Pericardium fibroblast (primary cell): ENCODE data around the gene PPP2R1A. TPM values are rescaled to one million over a fixed set of nuclear protein-coding genes. Genes with fewer than 3 reads are reported as not detected.

Source experiments
- total RNA-seq: library from RNA; depleted of rRNA; stranded (reverse); fragments of >200 nt; gene quantifications from 2 replicates; pipeline ENCODE4 v1.2.3, GENCODE V29; 2015

PPP2R1A gene
- total RNA-seq = 154 and 195 TPM in 2 replicates

DNA sequence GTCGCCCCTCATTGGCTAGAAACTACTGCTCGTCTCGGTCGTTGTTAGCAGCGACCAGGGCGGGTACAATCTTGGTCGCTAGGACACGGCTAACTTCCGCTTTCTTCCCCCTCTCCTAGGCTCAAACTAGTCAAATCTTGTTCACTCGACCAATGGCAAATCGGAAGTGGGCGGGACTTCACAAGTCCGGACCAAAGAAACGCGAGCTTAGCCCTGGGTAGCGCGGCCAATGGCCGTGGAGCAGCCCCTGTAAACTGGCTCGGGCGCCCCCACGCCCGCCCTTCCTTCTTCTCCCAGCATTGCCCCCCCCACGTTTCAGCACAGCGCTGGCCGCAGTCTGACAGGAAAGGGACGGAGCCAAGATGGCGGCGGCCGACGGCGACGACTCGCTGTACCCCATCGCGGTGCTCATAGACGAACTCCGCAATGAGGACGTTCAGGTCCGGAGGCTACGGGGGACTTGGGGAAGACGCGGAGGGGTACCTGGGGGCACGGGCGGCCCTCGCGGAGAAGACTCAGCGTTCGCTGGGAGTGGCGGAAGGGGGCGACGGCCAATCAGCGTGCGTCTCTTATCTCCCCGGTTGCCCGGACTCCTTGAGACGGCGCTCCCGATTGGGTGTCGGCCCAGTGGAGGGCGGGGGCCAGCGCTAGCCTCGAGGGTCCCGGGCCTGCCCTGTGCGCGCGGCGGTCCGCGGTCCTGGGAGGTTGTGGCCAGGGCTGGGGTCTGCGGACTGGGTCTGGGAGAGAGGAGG is at the start of gene PPP2R1A:
Gene PPP2R1A (plus strand): TSS at position 318 of the 752 bp plus-strand sequence. CDS start 45 bp downstream, at position 363.

DNA sequence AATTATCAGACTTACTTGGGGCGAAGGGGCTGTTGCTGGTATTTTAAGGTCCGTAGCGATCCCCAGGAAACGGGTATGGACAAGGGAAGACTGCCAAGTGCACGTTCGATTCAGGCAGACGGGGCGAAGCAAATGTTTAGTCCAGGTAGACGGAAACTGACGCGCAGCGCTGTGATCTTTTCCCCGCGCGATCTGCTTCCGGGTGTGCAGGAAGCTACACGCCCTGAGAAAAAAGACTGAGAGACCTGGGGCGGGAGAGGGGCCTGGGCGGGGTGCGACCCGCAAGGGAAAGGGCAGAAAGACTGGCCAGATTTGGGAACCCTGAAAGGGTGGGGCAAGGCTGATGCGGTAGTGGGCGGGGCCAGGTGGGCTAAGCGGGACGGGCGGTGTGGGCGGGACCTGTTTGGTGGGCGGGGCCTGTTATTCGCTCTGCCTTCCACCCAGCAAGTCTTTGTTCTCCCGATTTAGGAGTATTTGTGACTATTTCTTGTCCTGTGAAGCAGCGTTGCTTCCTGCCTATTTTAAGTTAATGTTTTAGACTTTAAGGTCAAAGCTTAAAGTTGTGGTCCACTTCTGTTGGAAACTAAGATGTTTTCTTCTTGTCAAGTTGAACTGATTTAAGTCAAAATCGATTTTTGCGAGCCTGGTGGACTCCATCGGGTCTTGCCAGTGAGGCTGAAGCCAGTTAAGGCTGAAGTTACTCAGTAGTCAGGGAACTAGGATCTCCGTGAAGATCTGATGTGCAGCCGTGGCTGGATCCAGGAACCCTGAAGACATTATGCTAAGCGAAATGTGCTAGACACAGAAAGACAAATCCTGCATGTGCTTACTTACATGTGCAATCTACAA is 18.3 kb upstream of the PPP2R1A start, which contains the start of gene ZNF836:
Gene ZNF836 (minus strand): TSS at position 301 of the 849 bp plus-strand sequence. CDS start 3,549 bp downstream, outside the sequence.

DNA sequence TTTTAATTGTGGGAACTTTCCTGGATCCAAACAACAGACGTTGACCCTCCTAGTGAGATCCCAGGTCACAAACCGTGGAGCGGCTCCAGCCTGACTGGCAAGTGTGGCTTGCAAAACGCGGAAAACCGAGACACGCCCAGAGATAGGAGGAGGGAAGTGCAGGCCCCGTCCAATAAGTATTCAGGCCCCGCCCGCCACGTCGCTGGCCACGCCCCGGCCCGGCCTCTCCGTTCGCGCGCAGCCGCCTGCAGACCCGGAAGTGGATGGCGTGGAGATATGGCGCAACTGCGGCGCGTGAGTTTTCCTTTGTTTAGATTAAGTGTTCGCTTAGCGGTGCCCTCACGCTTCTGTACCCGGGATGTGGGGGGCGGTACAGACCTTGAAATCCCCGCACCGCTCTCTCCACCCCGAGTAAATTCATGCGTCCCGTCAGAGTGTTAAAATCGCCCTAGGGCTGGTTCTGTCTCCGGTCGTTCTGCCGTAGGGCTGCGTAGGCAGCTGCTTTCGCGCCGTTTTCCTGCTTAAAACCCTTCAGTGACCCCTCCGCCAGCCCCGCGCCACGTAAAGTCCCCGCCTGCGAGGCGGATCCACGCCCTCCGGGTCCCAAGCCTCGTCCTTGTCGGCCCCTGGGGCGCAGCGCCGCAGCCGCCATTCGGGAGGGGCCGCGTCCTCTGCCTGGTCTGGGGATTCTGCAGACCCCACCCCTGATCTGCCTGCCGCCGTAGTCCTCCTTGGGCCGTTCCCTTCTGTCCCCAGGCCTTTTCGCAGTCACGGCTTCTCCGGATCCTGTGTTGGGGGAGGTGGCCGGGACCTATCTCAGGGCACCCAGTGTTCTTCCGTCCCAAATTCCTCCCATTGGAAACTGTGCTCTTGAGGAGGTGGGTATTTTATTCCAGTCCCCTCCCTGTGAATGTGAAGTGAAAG is 79.7 kb downstream of the PPP2R1A start, which contains the start of gene ZNF766:
Gene ZNF766 (plus strand): TSS at position 250 of the 924 bp plus-strand sequence. CDS start 27 bp downstream, at position 277.

Other genes with a start within 250 kb of the PPP2R1A start
- 3.0 and 4.0 TPM in 2 replicates for gene ZNF350, start 203.2 kb upstream of the PPP2R1A start, total RNA-seq
- gene ZNF615, start 181.8 kb upstream of the PPP2R1A start, total RNA-seq = 7.8 and 21.4 TPM in 2 replicates
- 6.0 and 8.9 TPM in 2 replicates for gene ZNF614, start 161.7 kb upstream of the PPP2R1A start, total RNA-seq
- 1.4 and 2.3 TPM in 2 replicates for gene ZNF432, start 141.2 kb upstream of the PPP2R1A start, total RNA-seq
- gene ZNF841, start 94.3 kb upstream of the PPP2R1A start, total RNA-seq = 7.2 and 12.4 TPM in 2 replicates
- 7.1 and 21.1 TPM in 2 replicates for gene ZNF616, start 50.1 kb upstream of the PPP2R1A start, total RNA-seq
- 3.1 and 10.3 TPM in 2 replicates for gene ZNF836, start 18.4 kb upstream of the PPP2R1A start, total RNA-seq
- gene ZNF766, start 79.5 kb downstream of the PPP2R1A start, total RNA-seq = 7.1 and 10.2 TPM in 2 replicates
- gene ZNF480, start 107.1 kb downstream of the PPP2R1A start, total RNA-seq = 5.5 and 8.8 TPM in 2 replicates
- gene ZNF610, start 146.2 kb downstream of the PPP2R1A start, total RNA-seq = 1.8 and 2.9 TPM in 2 replicates
- 11.6 and 25.1 TPM in 2 replicates for gene ZNF880, start 179.9 kb downstream of the PPP2R1A start, total RNA-seq
- gene ZNF528, start 207.8 kb downstream of the PPP2R1A start, total RNA-seq = 4.9 and 6.6 TPM in 2 replicates
- gene ZNF534, start 239.1 kb downstream of the PPP2R1A start, total RNA-seq = 0.60 TPM in 1 of 2 replicates, not detected in the other